ENCODE measurements around the gene WDR37. TPM values are rescaled to one million over a fixed set of nuclear protein-coding genes. Genes with fewer than 3 reads are reported as not detected.

Gene WDR37
- total RNA-seq, 1 experiment from 2014 or later: 10.4 TPM

DNA sequence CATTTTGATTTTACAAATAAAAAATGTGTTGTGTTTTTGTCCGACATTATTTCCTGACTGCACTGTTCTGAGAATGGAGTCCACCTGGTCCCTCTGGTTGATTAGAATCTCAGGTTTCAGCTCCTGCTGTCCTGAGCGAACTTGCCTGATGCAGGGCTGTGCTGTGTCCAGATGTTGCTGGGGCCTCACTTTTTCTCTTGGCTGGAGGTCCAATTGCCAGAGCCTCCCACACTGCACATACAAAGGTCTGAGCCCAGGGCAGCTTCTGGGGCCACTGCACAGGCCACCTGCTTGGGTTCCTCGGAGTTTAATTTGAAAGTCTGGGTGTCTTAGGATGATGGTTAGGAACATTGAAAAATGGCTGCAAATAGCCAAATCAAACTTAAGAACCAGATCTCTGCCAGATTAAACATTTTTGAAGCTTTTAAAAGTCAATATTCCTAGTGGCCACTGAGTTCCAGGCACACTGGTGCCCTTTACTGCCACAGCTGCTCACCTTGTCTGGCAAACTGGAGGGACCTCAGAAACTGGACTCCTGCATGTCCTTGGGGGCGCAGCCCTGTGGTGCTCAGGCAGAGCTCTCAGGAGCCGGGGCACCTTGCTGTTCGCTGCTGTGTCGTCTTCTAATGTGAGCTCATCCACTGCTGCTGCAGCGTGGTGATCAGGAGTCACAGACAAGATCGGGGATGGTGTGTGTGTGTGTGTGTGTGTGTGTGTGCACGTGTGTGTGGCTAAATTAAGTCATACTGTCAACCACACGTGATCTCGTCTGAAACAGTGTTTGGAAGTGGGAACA lies 75.0 kb downstream of the WDR37 start (continued):
- TF ChIP-seq, protein P1, sequence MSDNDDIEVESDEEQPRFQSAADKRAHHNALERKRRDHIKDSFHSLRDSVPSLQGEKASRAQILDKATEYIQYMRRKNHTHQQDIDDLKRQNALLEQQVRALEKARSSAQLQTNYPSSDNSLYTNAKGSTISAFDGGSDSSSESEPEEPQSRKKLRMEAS (CRISPR knock-in tag; IDR thresholded peaks at IDR 0.05): no peak
- no peak for TF ChIP-seq SP1 (CRISPR knock-in tag; conservative IDR thresholded peaks at IDR 0.05)

DNA sequence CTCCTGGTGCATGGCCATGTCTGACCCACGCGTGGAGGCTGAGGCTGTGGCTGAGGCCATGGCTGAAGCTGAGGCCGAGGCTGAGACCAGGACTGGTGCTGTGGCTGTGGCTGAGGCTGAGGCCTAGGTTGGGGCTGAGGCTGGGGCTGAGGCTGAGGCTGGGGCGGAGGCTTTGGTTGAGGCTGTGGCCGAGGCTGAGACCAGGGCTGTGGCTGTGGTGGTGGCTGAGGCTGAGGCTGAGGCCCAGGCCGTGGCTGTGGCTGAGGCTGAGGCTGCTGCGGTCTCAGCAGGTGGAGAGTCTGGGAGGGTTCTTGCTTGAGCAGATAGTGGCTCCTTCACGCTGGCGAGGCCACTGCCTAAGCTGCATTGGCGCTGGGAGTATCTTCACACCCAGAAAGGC lies 76.4 kb downstream of the WDR37 start:
- ATAC-seq (no peak), DNase-seq (ENCODE audit: low spot score) (no peak)
- H3K36me3 Mint-ChIP-seq: peaks cover 39% of the 10 kb centered on the region
- TF ChIP-seq MYBL2 (CRISPR knock-in tag; IDR thresholded peaks at IDR 0.05): no peak
- H3K4me1 Mint-ChIP-seq: peaks cover 7% of the 10 kb centered on the region
- H3K27ac Mint-ChIP-seq: no peak overlapping the region
- peaks cover 12% of the 10 kb centered on the region for H3K9me3 Mint-ChIP-seq
- CTCF ChIA-PET: interaction anchor here (0.9 kb wide), 1 partner anchor 270 kb away, joined by 4 read pairs; no protein-coding TSS in a partner anchor
- POLR2A ChIA-PET: no interaction called here
- no peak overlapping the region for H3K4me3 Mint-ChIP-seq
- no peaks in the 10 kb centered on the region for H3K27me3 Mint-ChIP-seq (ENCODE audit: low read depth)

GRCh38 chr10:1133495-1134045 lies 77.4 kb downstream of the WDR37 start:
- DNase-seq (ENCODE audit: low spot score): no peak
- no peak overlapping the region for H3K4me3 Mint-ChIP-seq
- peaks cover 17% of the 10 kb centered on the region for H3K9me3 Mint-ChIP-seq
- TF ChIP-seq ESRRA (CRISPR knock-in tag; IDR thresholded peaks at IDR 0.05; ENCODE audit: borderline replicate concordance) (no peak), CREB1 (CRISPR knock-in tag; IDR thresholded peaks at IDR 0.05) (no peak), NFYB (CRISPR knock-in tag; conservative IDR thresholded peaks at IDR 0.05; ENCODE audit: low read depth) (no peak), TEAD1 (CRISPR knock-in tag; IDR thresholded peaks at IDR 0.05) (no peak), FOXJ3 (CRISPR knock-in tag; IDR thresholded peaks at IDR 0.05; ENCODE audit: borderline replicate concordance) (no peak), TEAD4 (CRISPR knock-in tag; IDR thresholded peaks at IDR 0.05) (no peak), CDX4 (CRISPR knock-in tag; IDR thresholded peaks at IDR 0.05; ENCODE audit: borderline replicate concordance) (no peak), USF1 (CRISPR knock-in tag; IDR thresholded peaks at IDR 0.05) (no peak), JUN (CRISPR knock-in tag; IDR thresholded peaks at IDR 0.05) (no peak), FOXP1 (CRISPR knock-in tag; IDR thresholded peaks at IDR 0.05; ENCODE audit: borderline replicate concordance) (no peak), ZNF232 (CRISPR knock-in tag; IDR thresholded peaks at IDR 0.05) (no peak)
- TF ChIP-seq, protein P2, sequence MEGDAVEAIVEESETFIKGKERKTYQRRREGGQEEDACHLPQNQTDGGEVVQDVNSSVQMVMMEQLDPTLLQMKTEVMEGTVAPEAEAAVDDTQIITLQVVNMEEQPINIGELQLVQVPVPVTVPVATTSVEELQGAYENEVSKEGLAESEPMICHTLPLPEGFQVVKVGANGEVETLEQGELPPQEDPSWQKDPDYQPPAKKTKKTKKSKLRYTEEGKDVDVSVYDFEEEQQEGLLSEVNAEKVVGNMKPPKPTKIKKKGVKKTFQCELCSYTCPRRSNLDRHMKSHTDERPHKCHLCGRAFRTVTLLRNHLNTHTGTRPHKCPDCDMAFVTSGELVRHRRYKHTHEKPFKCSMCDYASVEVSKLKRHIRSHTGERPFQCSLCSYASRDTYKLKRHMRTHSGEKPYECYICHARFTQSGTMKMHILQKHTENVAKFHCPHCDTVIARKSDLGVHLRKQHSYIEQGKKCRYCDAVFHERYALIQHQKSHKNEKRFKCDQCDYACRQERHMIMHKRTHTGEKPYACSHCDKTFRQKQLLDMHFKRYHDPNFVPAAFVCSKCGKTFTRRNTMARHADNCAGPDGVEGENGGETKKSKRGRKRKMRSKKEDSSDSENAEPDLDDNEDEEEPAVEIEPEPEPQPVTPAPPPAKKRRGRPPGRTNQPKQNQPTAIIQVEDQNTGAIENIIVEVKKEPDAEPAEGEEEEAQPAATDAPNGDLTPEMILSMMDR (IDR thresholded peaks at IDR 0.05): no peak
- TF ChIP-seq, protein P3, sequence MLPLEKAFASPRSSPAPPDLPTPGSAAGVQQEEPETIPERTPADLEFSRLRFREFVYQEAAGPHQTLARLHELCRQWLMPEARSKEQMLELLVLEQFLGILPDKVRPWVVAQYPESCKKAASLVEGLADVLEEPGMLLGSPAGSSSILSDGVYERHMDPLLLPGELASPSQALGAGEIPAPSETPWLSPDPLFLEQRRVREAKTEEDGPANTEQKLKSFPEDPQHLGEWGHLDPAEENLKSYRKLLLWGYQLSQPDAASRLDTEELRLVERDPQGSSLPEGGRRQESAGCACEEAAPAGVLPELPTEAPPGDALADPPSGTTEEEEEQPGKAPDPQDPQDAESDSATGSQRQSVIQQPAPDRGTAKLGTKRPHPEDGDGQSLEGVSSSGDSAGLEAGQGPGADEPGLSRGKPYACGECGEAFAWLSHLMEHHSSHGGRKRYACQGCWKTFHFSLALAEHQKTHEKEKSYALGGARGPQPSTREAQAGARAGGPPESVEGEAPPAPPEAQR (CRISPR knock-in tag; IDR thresholded peaks at IDR 0.05): no peak
- peaks cover 37% of the 10 kb centered on the region for H3K36me3 Mint-ChIP-seq
- ChIA-PET POLR2A (no interaction called here), CTCF (interaction anchor here (0.6 to 0.9 kb wide), 3 partner anchors 24 to 269 kb away, joined by 3 to 4 read pairs (median 4); no protein-coding TSS in a partner anchor)
- H3K27ac Mint-ChIP-seq: no peak overlapping the region
- no peak for ATAC-seq
- no peaks in the 10 kb centered on the region for H3K27me3 Mint-ChIP-seq (ENCODE audit: low read depth)
- H3K4me1 Mint-ChIP-seq: peaks cover 7% of the 10 kb centered on the region

All from WTC11 (cell line).